HL-60 (cell line): Measurements from ENCODE around the gene ZZZ3.

ENCODE experiments used
- DNase-seq, 2 experiments: peaks; one replicate each; pipeline ENCODE4 v3.0.0-alpha.2; 2010 to 2020; ENCODE audit warnings: low read depth in 1 of 2, low spot score in 1 of 2
- H3K27ac ChIP-seq: fragments of 250-450 bp; sonication (Bioruptor Pico); replicated peaks from 2 replicates; pipeline ENCODE4 v1.5.1; 2020; ENCODE audit warnings: mild to moderate bottlenecking, moderate library complexity
- H3K27me3 ChIP-seq: fragments of 250-450 bp; sonication (Bioruptor Pico); 2 replicates; pipeline ENCODE4 v1.5.1; 2021; ENCODE audit warnings: mild to moderate bottlenecking, moderate library complexity; ENCODE audit not compliant: insufficient read depth, poor library complexity, severe bottlenecking
- H3K4me3 ChIP-seq: replicated peaks from 2 replicates; pipeline ENCODE4 v1.5.1; 2011; ENCODE audit warnings: mild to moderate bottlenecking, control low read depth, low read length; ENCODE audit not compliant: insufficient read depth
- CTCF ChIP-seq: IDR thresholded peaks from one replicate; pipeline ENCODE4 v1.5.1; 2011; ENCODE audit warnings: low read length, control low read depth, inconsistent platforms; ENCODE audit not compliant: insufficient read depth
- GABPA ChIP-seq: IDR thresholded peaks from 2 replicates; pipeline ENCODE4 v1.6.1; 2012; ENCODE audit warnings: low read depth
- POLR2AphosphoS5 ChIP-seq: IDR thresholded peaks from 2 replicates; pipeline ENCODE4 v1.6.1; 2012; ENCODE audit warnings: low read depth
- SPI1 ChIP-seq: IDR thresholded peaks from 2 replicates; pipeline ENCODE4 v1.6.1; 2012; ENCODE audit warnings: low read depth, mild to moderate bottlenecking, borderline replicate concordance
- TF ChIP-seq, protein P1 (sequence below): IDR thresholded peaks from 2 replicates; pipeline ENCODE4 v1.6.1; 2012; ENCODE audit warnings: low read depth; ENCODE audit not compliant: insufficient replicate concordance

Gene ZZZ3

DNA sequence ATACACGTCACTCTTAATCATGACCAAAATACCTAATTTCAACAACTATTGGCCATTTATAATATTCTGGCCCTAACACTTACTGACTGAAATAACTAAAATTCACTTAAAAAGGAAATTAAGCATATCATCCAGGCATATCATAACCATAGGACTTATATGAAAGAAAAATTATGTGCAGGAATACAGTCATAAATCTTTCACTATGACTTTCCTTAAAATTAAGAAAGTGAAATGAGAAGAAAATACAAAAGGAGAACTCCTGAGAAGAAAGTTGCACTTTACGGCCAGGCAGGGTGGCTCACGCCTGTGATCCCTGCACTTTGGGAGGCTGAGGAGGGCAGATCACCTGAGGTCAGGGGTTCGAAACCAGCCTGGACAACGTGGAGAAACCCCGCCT lies 9.4 kb downstream of the ZZZ3 start:
- H3K27ac ChIP-seq, result no peak overlapping the region
- no peak overlapping the region for H3K4me3 ChIP-seq
- no peak for DNase-seq
- no peaks in the 10 kb centered on the region for H3K27me3 ChIP-seq
- no peak for TF ChIP-seq POLR2AphosphoS5
- TF ChIP-seq CTCF, result no peak
- TF ChIP-seq, protein P1, sequence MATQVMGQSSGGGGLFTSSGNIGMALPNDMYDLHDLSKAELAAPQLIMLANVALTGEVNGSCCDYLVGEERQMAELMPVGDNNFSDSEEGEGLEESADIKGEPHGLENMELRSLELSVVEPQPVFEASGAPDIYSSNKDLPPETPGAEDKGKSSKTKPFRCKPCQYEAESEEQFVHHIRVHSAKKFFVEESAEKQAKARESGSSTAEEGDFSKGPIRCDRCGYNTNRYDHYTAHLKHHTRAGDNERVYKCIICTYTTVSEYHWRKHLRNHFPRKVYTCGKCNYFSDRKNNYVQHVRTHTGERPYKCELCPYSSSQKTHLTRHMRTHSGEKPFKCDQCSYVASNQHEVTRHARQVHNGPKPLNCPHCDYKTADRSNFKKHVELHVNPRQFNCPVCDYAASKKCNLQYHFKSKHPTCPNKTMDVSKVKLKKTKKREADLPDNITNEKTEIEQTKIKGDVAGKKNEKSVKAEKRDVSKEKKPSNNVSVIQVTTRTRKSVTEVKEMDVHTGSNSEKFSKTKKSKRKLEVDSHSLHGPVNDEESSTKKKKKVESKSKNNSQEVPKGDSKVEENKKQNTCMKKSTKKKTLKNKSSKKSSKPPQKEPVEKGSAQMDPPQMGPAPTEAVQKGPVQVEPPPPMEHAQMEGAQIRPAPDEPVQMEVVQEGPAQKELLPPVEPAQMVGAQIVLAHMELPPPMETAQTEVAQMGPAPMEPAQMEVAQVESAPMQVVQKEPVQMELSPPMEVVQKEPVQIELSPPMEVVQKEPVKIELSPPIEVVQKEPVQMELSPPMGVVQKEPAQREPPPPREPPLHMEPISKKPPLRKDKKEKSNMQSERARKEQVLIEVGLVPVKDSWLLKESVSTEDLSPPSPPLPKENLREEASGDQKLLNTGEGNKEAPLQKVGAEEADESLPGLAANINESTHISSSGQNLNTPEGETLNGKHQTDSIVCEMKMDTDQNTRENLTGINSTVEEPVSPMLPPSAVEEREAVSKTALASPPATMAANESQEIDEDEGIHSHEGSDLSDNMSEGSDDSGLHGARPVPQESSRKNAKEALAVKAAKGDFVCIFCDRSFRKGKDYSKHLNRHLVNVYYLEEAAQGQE, result no peak
- no peak for TF ChIP-seq SPI1
- no peak for TF ChIP-seq GABPA

GRCh38 chr1:77672374-77672773 lies 10.1 kb downstream of the ZZZ3 start:
- Histone ChIP-seq H3K27me3 (no peaks in the 10 kb centered on the region), H3K27ac (no peak overlapping the region), H3K4me3 (no peak overlapping the region)
- TF ChIP-seq GABPA (no peak), CTCF (no peak), POLR2AphosphoS5 (no peak), SPI1 (no peak)
- TF ChIP-seq, protein P1, result no peak
- no peak for DNase-seq

DNA sequence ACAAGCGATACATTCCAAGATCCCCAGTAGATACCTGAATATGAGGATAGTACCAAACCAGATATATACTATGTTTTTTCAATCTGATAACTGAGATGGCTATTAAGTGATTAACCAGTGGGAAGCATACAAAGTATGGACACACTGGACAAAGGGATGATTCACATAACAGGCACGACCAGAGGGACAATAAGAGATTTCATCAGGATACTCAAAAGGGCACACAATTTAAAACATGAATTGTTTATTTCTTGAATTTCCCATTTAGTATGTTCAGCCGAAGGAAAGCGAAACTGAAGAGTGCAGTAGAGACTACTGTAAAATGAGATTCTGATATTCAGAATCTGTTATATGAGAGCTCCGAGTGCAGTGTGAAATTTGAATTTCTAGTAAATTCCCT lies 10.6 kb downstream of the ZZZ3 start:
- no peak for TF ChIP-seq CTCF
- TF ChIP-seq, protein P1, result no peak
- no peak for TF ChIP-seq SPI1
- TF ChIP-seq GABPA, result no peak
- TF ChIP-seq POLR2AphosphoS5, result no peak
- Histone ChIP-seq H3K4me3 (no peak overlapping the region), H3K27me3 (no peaks in the 10 kb centered on the region), H3K27ac (no peak overlapping the region)
- DNase-seq, result no peak
